AG04449 (cell line): Measurements from ENCODE around the gene ZNF354C.

Experiments used
- CTCF ChIA-PET: fragments of 350-600 bp; formaldehyde crosslinking; extraction: SDS; loops from one replicate; lab custom pipeline; 2021; ENCODE audit warnings: antibody characterized with exemption; lab: Yijun Ruan, JAX
- POLR2A ChIA-PET: fragments of 400-600, 350-600 bp; formaldehyde crosslinking; extraction: SDS; loops from one replicate; lab custom pipeline; 2020; ENCODE audit warnings: antibody characterized with exemption, inconsistent platforms; lab: Yijun Ruan, JAX
- DNase-seq: peaks from one replicate; pipeline ENCODE4 v3.0.0-alpha.2; 2010; ENCODE audit warnings: low read depth, low spot score
- H3K4me3 ChIP-seq: 2 replicates; pipeline ENCODE4 v1.5.1; 2011; ENCODE audit warnings: low read depth, mild to moderate bottlenecking, control low read depth, low read length
- TF ChIP-seq, protein P1 (sequence below): IDR thresholded peaks from one replicate; pipeline ENCODE4 v1.5.1; 2011; ENCODE audit warnings: mild to moderate bottlenecking, moderate library complexity, low read length, control low read depth, inconsistent platforms; ENCODE audit not compliant: insufficient read depth; ENCODE audit errors: missing control alignments

The ZNF354C gene

DNA sequence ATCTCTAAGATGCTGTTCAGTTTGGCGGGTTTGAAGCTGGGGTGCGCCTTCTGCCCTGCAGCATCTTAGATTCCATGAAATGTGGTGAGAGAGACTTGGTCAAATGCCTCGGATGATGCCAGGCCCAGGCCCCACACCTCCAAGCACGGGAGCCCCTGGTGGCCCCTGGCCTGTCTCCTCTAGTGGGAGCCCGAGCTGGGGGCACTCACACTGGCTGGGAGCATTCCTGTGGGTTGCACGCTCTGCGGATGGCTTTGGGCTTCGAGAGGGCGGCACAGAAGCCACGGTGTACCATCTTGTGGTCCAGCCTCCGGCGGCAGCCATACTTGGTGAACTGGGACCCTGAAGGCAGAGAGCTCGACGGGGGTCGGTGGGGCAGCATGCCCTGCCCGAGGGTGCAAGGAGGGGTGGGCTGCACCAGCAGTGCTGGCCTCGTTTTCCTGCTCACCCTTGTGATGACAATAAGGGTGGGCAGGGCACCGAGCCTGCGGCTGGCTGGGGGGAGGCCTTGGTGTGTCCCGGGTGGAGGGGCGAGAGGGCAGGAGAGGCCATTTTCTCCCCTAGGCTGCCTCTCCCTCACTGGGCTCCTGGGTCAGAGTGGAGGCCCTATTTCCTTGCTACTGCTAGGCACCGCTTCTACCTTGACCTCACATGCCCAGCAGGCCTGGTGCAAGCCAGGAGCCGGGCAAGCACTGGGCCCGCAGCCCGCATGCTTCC, 65.8 kb downstream of the ZNF354C start:
- TF ChIP-seq, protein P1, sequence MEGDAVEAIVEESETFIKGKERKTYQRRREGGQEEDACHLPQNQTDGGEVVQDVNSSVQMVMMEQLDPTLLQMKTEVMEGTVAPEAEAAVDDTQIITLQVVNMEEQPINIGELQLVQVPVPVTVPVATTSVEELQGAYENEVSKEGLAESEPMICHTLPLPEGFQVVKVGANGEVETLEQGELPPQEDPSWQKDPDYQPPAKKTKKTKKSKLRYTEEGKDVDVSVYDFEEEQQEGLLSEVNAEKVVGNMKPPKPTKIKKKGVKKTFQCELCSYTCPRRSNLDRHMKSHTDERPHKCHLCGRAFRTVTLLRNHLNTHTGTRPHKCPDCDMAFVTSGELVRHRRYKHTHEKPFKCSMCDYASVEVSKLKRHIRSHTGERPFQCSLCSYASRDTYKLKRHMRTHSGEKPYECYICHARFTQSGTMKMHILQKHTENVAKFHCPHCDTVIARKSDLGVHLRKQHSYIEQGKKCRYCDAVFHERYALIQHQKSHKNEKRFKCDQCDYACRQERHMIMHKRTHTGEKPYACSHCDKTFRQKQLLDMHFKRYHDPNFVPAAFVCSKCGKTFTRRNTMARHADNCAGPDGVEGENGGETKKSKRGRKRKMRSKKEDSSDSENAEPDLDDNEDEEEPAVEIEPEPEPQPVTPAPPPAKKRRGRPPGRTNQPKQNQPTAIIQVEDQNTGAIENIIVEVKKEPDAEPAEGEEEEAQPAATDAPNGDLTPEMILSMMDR: no peak
- ChIA-PET CTCF (no interaction called here), POLR2A (no interaction called here)
- no peak overlapping the region for H3K4me3 ChIP-seq
- DNase-seq: no peak

DNA sequence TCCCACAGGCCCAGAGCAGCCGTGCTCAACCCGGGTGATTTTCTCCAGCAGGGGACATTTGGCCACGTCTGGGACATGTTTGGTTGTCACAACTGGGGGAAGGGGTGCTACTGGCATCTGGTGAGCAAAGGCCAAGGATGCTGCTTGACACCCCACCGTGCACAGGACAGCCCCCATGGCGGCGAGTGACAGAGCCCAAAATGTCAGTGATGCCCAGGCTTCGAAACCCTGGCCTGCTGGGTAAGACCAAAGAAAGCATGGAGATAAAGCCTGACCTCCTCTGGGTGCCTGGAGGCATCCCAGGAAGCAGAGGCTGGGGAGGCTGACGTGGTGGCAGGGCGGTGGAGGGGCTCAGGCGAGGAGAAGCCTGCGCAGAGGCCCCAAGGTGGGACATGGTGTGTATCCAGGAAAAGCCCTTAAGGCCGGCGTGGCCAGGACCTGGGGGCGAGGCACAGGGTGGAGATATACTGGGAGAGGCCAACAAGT, 66.4 kb downstream of the ZNF354C start:
- no peak overlapping the region for H3K4me3 ChIP-seq
- ChIA-PET CTCF (no interaction called here), POLR2A (no interaction called here)
- DNase-seq: no peak
- TF ChIP-seq, protein P1: no peak

DNA sequence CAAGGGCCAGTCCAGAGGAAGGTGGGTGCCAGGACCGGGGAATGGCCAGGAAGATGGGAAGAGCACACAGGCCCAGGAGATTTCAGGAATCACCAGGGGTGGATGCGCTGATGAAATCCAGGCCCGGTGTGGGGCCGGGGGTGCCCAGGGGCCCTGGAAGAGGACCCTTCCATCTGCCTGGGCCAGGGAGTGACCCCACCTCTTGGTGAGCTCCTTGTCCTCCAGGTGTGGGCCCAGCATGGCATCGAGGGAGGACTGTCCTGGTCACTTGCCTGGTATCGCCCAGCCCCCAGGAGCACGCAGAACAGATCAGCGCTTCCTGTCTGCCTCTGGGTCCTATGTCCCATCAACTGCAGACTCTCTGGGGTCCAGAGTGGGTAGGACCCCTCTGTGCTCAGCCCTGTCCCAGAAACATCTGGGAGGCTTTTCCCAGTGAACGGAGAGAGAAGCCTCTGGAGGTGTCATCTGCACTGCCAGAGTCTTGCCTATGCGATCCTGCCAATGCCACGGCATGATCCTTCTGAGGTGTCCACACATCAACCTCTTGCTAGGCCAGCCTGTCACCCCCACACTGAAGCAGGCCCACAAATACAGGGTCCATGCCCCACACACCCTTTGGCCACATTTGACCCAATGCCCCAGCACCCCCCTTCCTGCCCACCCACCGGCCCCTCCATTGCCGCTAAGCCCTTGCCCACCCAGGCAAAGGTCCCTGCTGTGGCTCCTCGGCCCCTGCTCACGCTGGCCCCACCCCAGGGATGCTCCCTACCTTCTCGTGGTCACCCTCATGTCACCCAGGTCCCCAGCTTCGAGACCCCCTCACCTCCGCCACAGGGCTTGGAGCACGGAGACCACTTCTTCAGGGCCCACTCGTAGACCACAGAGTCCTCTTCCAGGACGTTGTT, 67.2 kb downstream of the ZNF354C start:
- DNase-seq: no peak
- POLR2A ChIA-PET: no interaction called here
- TF ChIP-seq, protein P1: no peak

GRCh38 chr5:179128041-179128365, 67.8 kb downstream of the ZNF354C start:
- TF ChIP-seq, protein P1: no peak
- CTCF ChIA-PET: no interaction called here
- DNase-seq: no peak
- no peak overlapping the region for H3K4me3 ChIP-seq
- POLR2A ChIA-PET: no interaction called here

More for the DNA sequence above, 67.2 kb downstream of the ZNF354C start:
- H3K4me3 ChIP-seq: no peak overlapping the region
- CTCF ChIA-PET: no interaction called here

DNA sequence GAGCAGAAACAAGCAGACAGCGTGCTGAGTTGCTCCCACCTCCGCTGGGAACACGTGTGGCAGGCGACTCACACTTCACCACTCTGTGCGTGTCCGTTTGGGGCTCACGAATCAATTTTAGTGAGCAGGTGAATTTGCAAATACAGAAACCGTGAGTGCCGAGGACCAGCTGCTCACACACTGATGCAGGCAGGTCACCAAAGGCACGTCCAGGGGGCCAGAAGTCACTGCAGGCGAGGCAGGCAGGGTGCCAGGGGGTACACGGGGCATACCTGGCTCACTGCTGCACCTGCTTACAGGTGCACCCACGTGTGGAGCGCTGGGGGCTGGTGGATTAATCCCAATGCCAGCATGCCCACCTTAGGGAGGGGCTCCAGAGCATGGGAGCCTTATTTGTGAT, 68.8 kb downstream of the ZNF354C start:
- ChIA-PET CTCF (interaction anchor here (0.7 kb wide), 1 partner anchor 428 kb away, joined by 3 read pairs; no protein-coding TSS in a partner anchor), POLR2A (no interaction called here)
- DNase-seq: no peak
- H3K4me3 ChIP-seq: no peak overlapping the region
- TF ChIP-seq, protein P1: no peak

GRCh38 chr5:179129607-179130071, 69.5 kb downstream of the ZNF354C start:
- DNase-seq: no peak
- POLR2A ChIA-PET: no interaction called here
- TF ChIP-seq, protein P1: no peak
- CTCF ChIA-PET: no interaction called here
- no peak overlapping the region for H3K4me3 ChIP-seq
